ENCODE data around the gene NTNG1. TPM values are rescaled to one million over a fixed set of nuclear protein-coding genes. Genes with fewer than 3 reads are reported as not detected.
"Not testable (repeated sequence)": the region's sequence is repeated elsewhere in the genome, so short reads cannot be mapped to it uniquely, and the experiment has no call there.

The NTNG1 gene
- total and polyA plus RNA-seq, 2 of the 13 experiments (the other 11 are each of a cell fraction or from before 2014, with no cell fraction given) = not detected

- TF ChIP-seq HNF4A (CRISPR knock-in tag; IDR thresholded peaks at IDR 0.05) (no peak), PAX8 (CRISPR knock-in tag; IDR thresholded peaks at IDR 0.05; ENCODE audit: borderline replicate concordance) (no peak), PHB2 (IDR thresholded peaks at IDR 0.05; ENCODE audit: partially characterized antibody) (no peak)
- Histone ChIP-seq H3K27ac (ENCODE audit: extremely low read length, insufficient read depth, low read length) (no peak overlapping the region), H3K9me3 (ENCODE audit: low read length) (peaks cover 12% of the 10 kb centered on the region; the same call in 1 of the 2 replicates), H3K27me3 (ENCODE audit: control insufficient read depth in 1 of 2, insufficient read depth in 2 of 2, low read length in 2 of 2) (no peaks in the 10 kb centered on the region), H3K36me3 (replicated peaks in 1 of 2; ENCODE audit: control insufficient read depth in 1 of 2, insufficient read depth in 2 of 2, low read length in 2 of 2) (no peaks in the 10 kb centered on the region), H3K79me2 (ENCODE audit: insufficient read depth, low read length) (no peaks in the 10 kb centered on the region), H3K9ac (ENCODE audit: insufficient read depth, low read depth, low read length) (no peak overlapping the region), H4K20me1 (ENCODE audit: insufficient read depth, low read length) (no peaks in the 10 kb centered on the region), H2AFZ (ENCODE audit: low read length) (no peak overlapping the region), H3K4me3 (replicated peaks in 1 of 3; ENCODE audit: insufficient read depth in 1 of 3, low read depth in 2 of 3, low read length in 3 of 3) (no peak overlapping the region), H3K4me2 (ENCODE audit: low read depth, low read length) (no peak overlapping the region), H3K4me1 (ENCODE audit: insufficient read depth, low read length) (no peaks in the 10 kb centered on the region)
- ATAC-seq (no peak), DNase-seq (ENCODE audit: low spot score) (no peak), FAIRE-seq (no peak)
- BruUV-seq (replicated peaks) = no TSS peak
- WGBS (ENCODE audit: low lambda C conversion rate) = 1% methylated on average over 2 of the region's 2 CpGs
- CTCF ChIA-PET (ENCODE audit: low intra/inter-chr PET ratio, low total read pairs) = no interaction called here
- in situ Hi-C loops (cut with HindIII; ENCODE audit: extremely low pct_ligation_motif_present, low pct_unique_long_range_greater_than_20kb) (no loop called here), intact Hi-C loops (cut with micrococcal nuclease; ENCODE audit: unreplicated experiment) (no loop called here)
- POLR2A ChIA-PET = no interaction called here
These were observed 91.6 kb downstream of the NTNG1 start for GRCh38 chr1:107232426-107232825.

DNA sequence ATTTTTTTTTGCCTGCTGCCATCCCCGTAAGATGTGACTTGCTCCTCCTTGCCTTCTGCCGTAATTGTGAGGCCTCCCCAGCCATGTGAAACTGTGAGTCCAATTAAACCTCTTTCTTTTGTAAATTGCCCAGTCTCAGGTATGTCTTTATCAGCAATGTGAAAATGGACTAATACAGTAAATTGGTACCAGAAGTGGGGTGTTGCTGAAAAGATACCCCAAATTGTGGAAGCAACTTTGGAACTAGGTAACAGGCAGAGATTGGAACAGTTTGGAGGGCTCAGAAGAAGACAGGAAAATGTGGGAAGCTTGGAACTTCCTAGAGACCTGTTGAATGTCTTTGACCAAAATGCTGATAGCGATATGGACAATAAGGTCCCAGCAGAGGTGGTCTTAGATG is 95.9 kb downstream of the NTNG1 start:
- H3K27me3 ChIP-seq (ENCODE audit: control insufficient read depth in 1 of 2, insufficient read depth in 2 of 2, low read length in 2 of 2); H3K4me3 ChIP-seq (replicated peaks in 1 of 3; ENCODE audit: insufficient read depth in 1 of 3, low read depth in 2 of 3, low read length in 3 of 3); POLR2A ChIA-PET; in situ Hi-C loops (cut with HindIII; ENCODE audit: extremely low pct_ligation_motif_present, low pct_unique_long_range_greater_than_20kb); H3K79me2 ChIP-seq (ENCODE audit: insufficient read depth, low read length); H3K4me2 ChIP-seq (ENCODE audit: low read depth, low read length); H3K4me1 ChIP-seq (ENCODE audit: insufficient read depth, low read length); H3K9ac ChIP-seq (ENCODE audit: insufficient read depth, low read depth, low read length); intact Hi-C loops (cut with micrococcal nuclease; ENCODE audit: unreplicated experiment); H3K36me3 ChIP-seq (replicated peaks in 1 of 2; ENCODE audit: control insufficient read depth in 1 of 2, insufficient read depth in 2 of 2, low read length in 2 of 2); FAIRE-seq; H4K20me1 ChIP-seq (ENCODE audit: insufficient read depth, low read length); CTCF ChIA-PET (ENCODE audit: low intra/inter-chr PET ratio, low total read pairs); H2AFZ ChIP-seq (ENCODE audit: low read length); BruUV-seq (replicated peaks); ATAC-seq; H3K27ac ChIP-seq (ENCODE audit: extremely low read length, insufficient read depth, low read length); DNase-seq (ENCODE audit: low spot score): not testable (repeated sequence)
- H3K9me3 ChIP-seq (ENCODE audit: low read length) = peaks cover 12% of the 10 kb centered on the region; the same call in 1 of the 2 replicates
- 43% methylated on average over 3 of the region's 3 CpGs for WGBS (ENCODE audit: low lambda C conversion rate)
